Natural killer cell (primary cell): ENCODE measurements around the gene MCRIP2. TPM values are rescaled to one million over a fixed set of nuclear protein-coding genes. Genes with fewer than 3 reads are reported as not detected.

Experiments
- ATAC-seq, 3 donors: fragments of 150-1000 bp in 2 of 3; fragments of 200-7000 bp in 1 of 3; cut with Tn5 transposase; 1 replicate in 1 of 3; 2 replicates in 2 of 3; pipeline ENCODE4 v1.10.0; 2021; ENCODE audit warnings: mild to moderate bottlenecking in 2 of 3, moderate library complexity in 2 of 3
- DNase-seq, 2 donors: peaks; one replicate each; pipeline versions ENCODE4 v3.0.0 to v3.0.0-alpha.2; 2013 to 2021; ENCODE audit warnings: mixed read lengths in 1 of 2
- H3K27ac ChIP-seq: one replicate; pipeline ENCODE4 v1.5.1; 2013; ENCODE audit warnings: mild to moderate bottlenecking, low read length
- H3K27me3 ChIP-seq: one replicate; pipeline ENCODE4 v1.6.1; 2013; ENCODE audit warnings: low read length; ENCODE audit not compliant: control insufficient read depth, insufficient read depth
- H3K36me3 ChIP-seq: one replicate; pipeline ENCODE4 v1.6.1; 2013; ENCODE audit warnings: low read length; ENCODE audit not compliant: control insufficient read depth, insufficient read depth
- H3K4me1 ChIP-seq: one replicate; pipeline ENCODE4 v1.6.1; 2013; ENCODE audit warnings: low read length; ENCODE audit not compliant: control insufficient read depth, insufficient read depth
- H3K4me3 ChIP-seq: one replicate; pipeline ENCODE4 v1.5.1; 2013; ENCODE audit warnings: low read length
- H3K9me3 ChIP-seq: one replicate; pipeline ENCODE4 v1.6.1; 2013; ENCODE audit warnings: low read length; ENCODE audit not compliant: control insufficient read depth, insufficient read depth
- H3K27ac Mint-ChIP-seq, 2 donors: one replicate each; pipeline ENCODE4 v1.8.0; 2022; ENCODE audit warnings: mild to moderate bottlenecking in 2 of 2, mixed read lengths in 2 of 2, moderate library complexity in 1 of 2
- H3K27me3 Mint-ChIP-seq, 2 donors: one replicate each; pipeline ENCODE4 v1.8.0; 2022; ENCODE audit warnings: low read depth in 2 of 2, mixed read lengths in 2 of 2
- H3K36me3 Mint-ChIP-seq: one replicate; pipeline ENCODE4 v1.8.0; 2022; ENCODE audit warnings: mixed read lengths
- H3K4me1 Mint-ChIP-seq, 2 donors: one replicate each; pipeline ENCODE4 v1.8.0; 2022; ENCODE audit warnings: mixed read lengths in 2 of 2
- H3K4me3 Mint-ChIP-seq: one replicate; pipeline ENCODE4 v1.8.0; 2022; ENCODE audit warnings: mild to moderate bottlenecking, moderate library complexity, mixed read lengths
- H3K9me3 Mint-ChIP-seq, 2 donors: one replicate each; pipeline ENCODE4 v1.8.0; 2022; ENCODE audit warnings: mixed read lengths in 2 of 2
- CTCF ChIP-seq: fragments of 200-600 bp; IDR thresholded peaks from one replicate; pipeline ENCODE4 v1.8.0; 2022; ENCODE audit warnings: antibody characterized with exemption
- WGBS: methylation state at CpG from one replicate; pipeline ENCODE4 v1.1.7; 2013; ENCODE audit warnings: missing lambda C conversion rate; ENCODE audit not compliant: insufficient coverage; 5-methylcytosine and 5-hydroxymethylcytosine counted together
- intact Hi-C: fragments of 100-400 bp; cut with micrococcal nuclease; formaldehyde crosslinking; loops from one replicate; pipeline ENCODE4 v1.14.2; 2022
- total RNA-seq, 4 donors: library from RNA; stranded (reverse); fragments of 120-200 nt in 1 of 4; gene quantifications; one replicate each; pipeline versions ENCODE4 v1.2.3 to v1.2.4, GENCODE V29; 2013 to 2022

The MCRIP2 gene
- 10 to 100 TPM; 11.3 to 17.4 (median 15.7) TPM for total RNA-seq
- 13.4 TPM for total RNA-seq (2013)

GRCh38 chr16:641326-642188 is at the start of gene MCRIP2:
Gene MCRIP2 (plus strand): TSS chr16:641828. CDS start chr16:641992, 164 bp downstream.
- no peaks in the 10 kb centered on the region for H3K36me3 Mint-ChIP-seq
- Histone ChIP-seq H3K36me3 (no peaks in the 10 kb centered on the region), H3K27me3 (no peaks in the 10 kb centered on the region), H3K4me1 (peaks cover 32% of the 10 kb centered on the region), H3K27ac (no peak within 1 kb of the TSS), H3K4me3 (peak within 1 kb of the TSS; percentile 42), H3K9me3 (no peaks in the 10 kb centered on the region)
- H3K27me3 Mint-ChIP-seq, result peaks cover 0 to 2% of the 10 kb centered on the region in 2 donors
- intact Hi-C loops, result no loop called here
- peak within 1 kb of the TSS in 1 of 2 donors; percentile 38 for H3K27ac Mint-ChIP-seq
- peak within 1 kb of the TSS; percentile 75 for H3K4me3 Mint-ChIP-seq
- no peaks in the 10 kb centered on the region for H3K9me3 Mint-ChIP-seq
- ATAC-seq (peak; percentile 37 to 52 (median 41)), DNase-seq (peak; percentile 68 to 75)
- H3K4me1 Mint-ChIP-seq, result peaks cover 4 to 17% of the 10 kb centered on the region in 2 donors
- TF ChIP-seq CTCF, result no peak
- under 1% methylated on average over 80 of the region's 81 CpGs for WGBS

GRCh38 chr16:591892-592517 is 49.6 kb upstream of the MCRIP2 start:
- Histone ChIP-seq H3K4me1 (peaks cover 45% of the 10 kb centered on the region), H3K27ac (no peak overlapping the region), H3K4me3 (no peak overlapping the region), H3K27me3 (no peaks in the 10 kb centered on the region), H3K36me3 (no peaks in the 10 kb centered on the region), H3K9me3 (no peaks in the 10 kb centered on the region)
- no peak for DNase-seq
- Mint-ChIP-seq H3K36me3 (no peaks in the 10 kb centered on the region), H3K27me3 (no peaks in the 10 kb centered on the region), H3K4me3 (peak overlapping the region; percentile 91), H3K4me1 (peaks cover 17 to 60% of the 10 kb centered on the region in 2 donors), H3K9me3 (no peaks in the 10 kb centered on the region), H3K27ac (peak overlapping the region in 1 of 2 donors; percentile 74)
- no peak for ATAC-seq
- no peak for TF ChIP-seq CTCF
- intact Hi-C loops, result no loop called here
- 95% methylated on average over 15 of the region's 15 CpGs for WGBS

- Histone ChIP-seq H3K4me1 (peaks cover 41% of the 10 kb centered on the region), H3K27ac (no peak overlapping the region), H3K9me3 (no peaks in the 10 kb centered on the region), H3K36me3 (no peaks in the 10 kb centered on the region), H3K27me3 (no peaks in the 10 kb centered on the region), H3K4me3 (no peak overlapping the region)
- WGBS, result 69% methylated on average over 24 of the region's 24 CpGs
- no peaks in the 10 kb centered on the region for H3K36me3 Mint-ChIP-seq
- ATAC-seq, result no peak
- peaks cover 17 to 61% of the 10 kb centered on the region in 2 donors for H3K4me1 Mint-ChIP-seq
- no peaks in the 10 kb centered on the region for H3K27me3 Mint-ChIP-seq
- H3K9me3 Mint-ChIP-seq, result no peaks in the 10 kb centered on the region
- no peak for TF ChIP-seq CTCF
- peak overlapping the region in 1 of 2 donors; percentile 36 for H3K27ac Mint-ChIP-seq
- intact Hi-C loops, result no loop called here
- no peak overlapping the region for H3K4me3 Mint-ChIP-seq
- no peak for DNase-seq
Observed at GRCh38 chr16:592518-593306, 48.9 kb upstream of the MCRIP2 start.
